Measurements from ENCODE around the gene CCHCR1.

The CCHCR1 gene

DNA sequence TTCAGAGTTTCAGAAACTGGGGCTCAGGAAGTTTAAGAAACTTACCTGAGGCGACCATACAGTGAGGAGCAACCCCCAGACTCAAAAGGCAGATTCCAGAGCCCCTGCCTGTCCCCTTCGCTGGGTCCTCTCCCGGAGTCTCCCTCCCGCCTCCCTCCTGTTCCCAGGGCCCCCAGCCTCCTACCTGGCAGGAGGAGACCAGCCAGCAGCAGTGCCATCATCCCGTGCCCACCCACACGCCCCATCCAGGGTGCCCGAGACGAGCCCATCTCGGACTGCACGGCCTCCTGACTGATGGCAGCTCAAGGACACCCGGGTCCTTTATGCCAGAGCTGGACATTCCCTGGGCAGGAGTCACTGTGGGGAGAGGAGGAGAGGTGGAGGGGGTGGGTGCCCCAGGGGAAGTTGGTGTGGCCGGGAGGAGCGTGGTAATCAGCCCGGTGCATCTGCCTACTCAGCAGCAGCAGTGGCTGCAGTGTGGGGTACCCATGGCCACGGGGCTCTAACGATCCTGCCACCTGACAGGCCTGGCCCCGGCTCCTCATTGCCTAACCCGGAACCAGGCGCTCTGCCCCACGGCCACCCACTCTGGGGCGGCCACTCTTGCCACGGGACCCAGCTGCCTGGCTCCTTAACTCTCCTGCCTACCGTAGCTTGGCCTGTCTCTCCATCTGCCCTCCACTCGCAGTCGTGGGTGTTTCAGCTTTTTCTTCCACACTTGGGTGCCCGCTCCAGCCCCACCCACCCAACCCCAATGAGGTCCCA lies 37.3 kb downstream of the CCHCR1 start, which contains the start of gene CDSN:
CDSN (minus strand) TSS at position 296 of the 765 bp plus-strand sequence; CDS start at position 269, 27 bp downstream.
- H3K36me3 Mint-ChIP-seq (ENCODE audit: low read depth) = no peaks in the 10 kb centered on the region
- H3K9me3 Mint-ChIP-seq = no peaks in the 10 kb centered on the region
- DNase-seq = no peak
- no peak within 1 kb of the TSS for H3K27ac Mint-ChIP-seq
- no peaks in the 10 kb centered on the region for H3K4me1 Mint-ChIP-seq (ENCODE audit: low read depth)
- H3K4me3 Mint-ChIP-seq = no peak within 1 kb of the TSS
- peaks cover 3% of the 10 kb centered on the region for H3K27me3 Mint-ChIP-seq

DNA sequence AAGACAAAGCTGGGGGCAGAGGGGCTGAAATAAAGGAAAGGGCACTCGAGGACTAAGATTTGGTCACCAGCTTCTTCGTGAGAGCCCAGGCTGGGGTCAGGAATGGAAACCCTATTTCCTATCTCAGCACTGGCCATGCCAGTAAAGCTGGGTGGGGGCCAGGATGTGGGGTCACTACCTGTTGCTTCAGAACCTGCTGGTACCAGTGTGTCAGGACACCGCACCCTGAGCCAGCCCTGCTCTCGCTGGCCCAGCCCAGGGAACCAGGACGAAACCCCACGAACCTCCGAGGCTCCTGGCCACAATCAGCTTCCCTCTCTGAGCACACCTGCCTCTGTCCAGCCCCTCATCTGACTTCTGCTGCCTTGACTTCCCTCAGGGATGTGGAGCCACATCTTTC lies 39.4 kb downstream of the CCHCR1 start:
- Mint-ChIP-seq H3K36me3 (ENCODE audit: low read depth) (no peaks in the 10 kb centered on the region), H3K9me3 (no peaks in the 10 kb centered on the region), H3K4me3 (no peak overlapping the region), H3K27ac (no peak overlapping the region), H3K27me3 (peaks cover 3% of the 10 kb centered on the region), H3K4me1 (ENCODE audit: low read depth) (peaks cover 2% of the 10 kb centered on the region)
- no peak for DNase-seq

DNA sequence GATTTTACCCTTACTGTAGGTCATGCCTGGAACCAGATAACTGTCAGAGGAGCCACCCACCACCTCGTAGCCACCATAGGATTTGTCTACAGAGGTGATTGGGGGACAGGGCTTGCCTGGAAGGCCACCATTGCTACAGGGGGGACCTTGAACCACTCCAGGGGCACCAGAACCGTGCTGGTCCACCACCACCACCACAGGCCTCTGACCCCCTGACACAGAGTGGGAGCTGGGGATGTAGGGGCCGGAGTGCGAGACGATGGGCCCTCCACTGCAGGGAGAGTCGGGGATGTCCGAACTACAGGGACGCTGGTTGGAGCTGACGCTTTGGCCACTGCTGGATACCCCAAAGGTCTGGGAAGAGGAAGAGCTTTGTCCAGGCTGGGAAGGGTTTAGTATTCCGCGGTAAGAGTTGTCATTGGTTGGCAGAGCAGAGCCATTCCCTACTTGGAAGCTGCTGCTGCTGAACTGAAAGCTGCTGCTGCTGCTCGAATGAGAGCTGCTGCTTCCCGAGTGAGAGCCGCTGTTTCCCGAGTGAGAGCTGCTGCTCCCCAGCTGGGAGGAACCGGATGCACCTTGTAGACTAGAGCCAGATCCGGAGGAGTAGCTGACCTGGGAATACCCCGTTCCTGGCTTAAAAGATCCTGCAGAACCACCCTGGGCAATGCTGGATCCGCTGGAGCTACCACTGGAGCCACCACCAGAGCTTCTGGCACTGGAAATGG lies 40.8 kb downstream of the CCHCR1 start:
- Mint-ChIP-seq H3K36me3 (ENCODE audit: low read depth) (no peaks in the 10 kb centered on the region), H3K4me1 (ENCODE audit: low read depth) (peaks cover 2% of the 10 kb centered on the region), H3K9me3 (no peaks in the 10 kb centered on the region), H3K4me3 (no peak overlapping the region), H3K27me3 (peaks cover 3% of the 10 kb centered on the region), H3K27ac (no peak overlapping the region)
- DNase-seq = no peak

DNA sequence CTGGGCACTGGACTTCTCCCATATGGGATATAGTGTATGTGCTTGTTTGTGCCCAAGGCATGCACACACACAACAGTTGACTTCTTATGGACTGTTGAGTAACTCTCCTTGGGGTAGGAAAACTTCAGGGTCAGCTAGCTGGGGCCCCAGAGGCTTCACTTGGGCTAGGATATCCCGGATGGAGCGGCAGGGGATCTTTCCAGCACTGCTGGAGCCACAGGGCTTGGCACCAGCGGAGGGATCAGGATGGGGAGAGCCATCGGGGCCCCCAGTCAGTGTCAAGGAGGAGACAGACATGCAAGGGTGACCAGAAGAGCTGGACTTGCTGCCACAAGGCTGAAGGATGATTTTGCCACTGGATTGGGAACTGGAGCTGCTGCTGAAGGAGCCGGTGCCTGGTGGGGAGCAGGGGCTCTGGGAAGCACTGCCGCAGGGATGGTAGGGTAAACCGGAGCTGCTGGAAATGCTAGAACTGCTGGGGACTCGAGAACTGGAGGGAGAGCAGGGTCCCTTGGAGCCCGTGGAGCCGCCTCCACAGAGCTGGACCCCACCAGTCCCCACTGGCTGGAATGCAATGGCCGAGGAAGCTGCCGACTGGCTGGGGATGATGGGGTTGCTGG lies 41.6 kb downstream of the CCHCR1 start:
- H3K9me3 Mint-ChIP-seq = no peaks in the 10 kb centered on the region
- peaks cover 3% of the 10 kb centered on the region for H3K27me3 Mint-ChIP-seq
- no peak for DNase-seq
- peaks cover 2% of the 10 kb centered on the region for H3K4me1 Mint-ChIP-seq (ENCODE audit: low read depth)
- H3K27ac Mint-ChIP-seq = no peak overlapping the region
- no peaks in the 10 kb centered on the region for H3K36me3 Mint-ChIP-seq (ENCODE audit: low read depth)
- H3K4me3 Mint-ChIP-seq = no peak overlapping the region

GRCh38 chr6:31114970-31115849 lies 42.4 kb downstream of the CCHCR1 start:
- Mint-ChIP-seq H3K9me3 (no peaks in the 10 kb centered on the region), H3K36me3 (ENCODE audit: low read depth) (no peaks in the 10 kb centered on the region), H3K27ac (no peak overlapping the region), H3K27me3 (peaks cover 3% of the 10 kb centered on the region), H3K4me1 (ENCODE audit: low read depth) (peaks cover 2% of the 10 kb centered on the region), H3K4me3 (no peak overlapping the region)
- no peak for DNase-seq

GRCh38 chr6:31114541-31114878 lies 43.1 kb downstream of the CCHCR1 start, which contains the start of gene PSORS1C1:
Gene PSORS1C1 (plus strand): TSS chr6:31114800. CDS start chr6:31129633, 14,833 bp downstream.
- Mint-ChIP-seq H3K9me3 (no peaks in the 10 kb centered on the region), H3K4me1 (ENCODE audit: low read depth) (peaks cover 2% of the 10 kb centered on the region), H3K27ac (no peak within 1 kb of the TSS), H3K4me3 (no peak within 1 kb of the TSS), H3K36me3 (ENCODE audit: low read depth) (no peaks in the 10 kb centered on the region), H3K27me3 (peaks cover 8% of the 10 kb centered on the region)
- DNase-seq = no peak

DNA sequence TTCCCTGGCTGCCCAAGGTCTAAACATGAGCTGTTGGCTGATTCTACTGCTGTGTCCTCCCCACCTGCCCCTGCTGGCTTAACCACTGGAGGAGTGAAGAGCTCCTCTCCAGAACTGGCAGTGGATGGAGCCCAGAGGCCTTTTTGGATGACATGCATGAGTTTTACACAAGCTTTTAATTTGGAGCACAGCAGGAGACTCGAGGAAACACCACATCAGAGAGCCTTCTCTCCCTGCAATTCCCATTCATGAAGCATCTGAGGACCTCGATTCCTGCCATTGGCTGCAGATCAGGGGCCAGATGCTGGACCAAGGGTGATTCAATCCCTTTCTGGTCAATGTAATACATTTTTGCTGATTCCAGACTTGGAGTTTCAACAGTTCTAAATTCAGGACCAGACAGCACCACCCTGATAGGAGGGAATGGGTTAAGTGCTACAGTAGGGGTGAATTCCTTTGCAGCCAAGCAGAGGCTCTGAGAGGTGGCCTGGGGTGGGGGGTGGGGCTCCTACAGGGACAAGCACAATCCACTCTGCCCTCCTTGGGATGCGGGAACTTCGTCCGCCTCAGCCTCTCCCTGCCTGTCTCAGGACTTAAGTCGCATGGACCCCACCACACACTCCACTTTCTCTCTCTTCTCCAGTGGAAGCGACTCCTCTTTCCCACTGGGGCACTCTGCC lies 43.6 kb downstream of the CCHCR1 start:
- Mint-ChIP-seq H3K4me1 (ENCODE audit: low read depth) (peaks cover 2% of the 10 kb centered on the region), H3K27ac (no peak overlapping the region), H3K27me3 (peaks cover 10% of the 10 kb centered on the region), H3K36me3 (ENCODE audit: low read depth) (no peaks in the 10 kb centered on the region), H3K9me3 (no peaks in the 10 kb centered on the region), H3K4me3 (no peak overlapping the region)
- no peak for DNase-seq

DNA sequence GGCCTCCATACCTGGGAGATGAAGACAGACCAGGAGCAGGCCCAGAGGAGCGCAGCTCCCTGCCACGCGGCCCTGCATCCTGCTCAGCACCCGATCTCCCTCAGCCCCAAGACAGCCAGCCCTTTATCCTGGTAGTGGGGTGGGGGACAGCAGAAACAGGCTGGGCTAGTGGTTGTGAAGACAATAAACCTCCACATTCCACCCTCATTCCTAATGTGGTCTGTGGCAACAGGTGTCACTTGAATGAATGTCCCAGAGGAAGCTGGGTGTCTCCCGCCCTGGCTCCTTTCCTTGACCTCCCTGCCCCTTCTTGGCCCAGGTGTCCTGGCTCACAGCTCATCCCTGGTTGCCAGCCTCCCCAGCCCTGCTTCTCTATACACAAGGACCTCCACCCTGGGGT lies 45.1 kb downstream of the CCHCR1 start, which contains the start of gene C6orf15:
C6orf15 (minus strand) TSS at position 98 of the 400 bp plus-strand sequence; CDS start at position 78, 20 bp downstream.
- peaks cover 2% of the 10 kb centered on the region for H3K4me1 Mint-ChIP-seq (ENCODE audit: low read depth)
- H3K9me3 Mint-ChIP-seq = no peaks in the 10 kb centered on the region
- no peak within 1 kb of the TSS for H3K4me3 Mint-ChIP-seq
- H3K27me3 Mint-ChIP-seq = peaks cover 7% of the 10 kb centered on the region
- no peak for DNase-seq
- no peak within 1 kb of the TSS for H3K27ac Mint-ChIP-seq
- H3K36me3 Mint-ChIP-seq (ENCODE audit: low read depth) = no peaks in the 10 kb centered on the region

DNA sequence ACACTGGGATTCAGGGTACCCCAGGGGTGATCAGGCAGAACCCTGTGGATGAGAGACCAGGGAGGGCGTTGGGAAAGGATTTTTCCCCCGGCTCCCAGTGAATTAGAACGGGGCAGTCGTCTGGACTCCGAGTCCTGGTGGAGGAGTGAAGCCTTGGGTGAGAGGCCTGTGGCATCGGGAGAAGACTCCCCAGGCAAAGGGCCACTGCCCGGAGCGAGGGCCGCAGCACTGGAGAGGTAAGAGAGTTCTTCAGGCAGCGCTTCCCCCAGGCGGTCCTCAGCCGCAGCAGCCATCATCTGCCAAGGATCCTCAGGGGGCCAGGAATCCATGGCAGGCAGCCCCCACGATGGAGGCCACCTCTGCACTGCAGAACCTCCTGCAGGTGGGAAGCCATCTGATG lies 45.9 kb downstream of the CCHCR1 start:
- no peaks in the 10 kb centered on the region for H3K9me3 Mint-ChIP-seq
- H3K27ac Mint-ChIP-seq = no peak overlapping the region
- peaks cover 4% of the 10 kb centered on the region for H3K4me1 Mint-ChIP-seq (ENCODE audit: low read depth)
- no peak overlapping the region for H3K4me3 Mint-ChIP-seq
- DNase-seq = no peak
- H3K27me3 Mint-ChIP-seq = peaks cover 7% of the 10 kb centered on the region
- H3K36me3 Mint-ChIP-seq (ENCODE audit: low read depth) = no peaks in the 10 kb centered on the region

DNA sequence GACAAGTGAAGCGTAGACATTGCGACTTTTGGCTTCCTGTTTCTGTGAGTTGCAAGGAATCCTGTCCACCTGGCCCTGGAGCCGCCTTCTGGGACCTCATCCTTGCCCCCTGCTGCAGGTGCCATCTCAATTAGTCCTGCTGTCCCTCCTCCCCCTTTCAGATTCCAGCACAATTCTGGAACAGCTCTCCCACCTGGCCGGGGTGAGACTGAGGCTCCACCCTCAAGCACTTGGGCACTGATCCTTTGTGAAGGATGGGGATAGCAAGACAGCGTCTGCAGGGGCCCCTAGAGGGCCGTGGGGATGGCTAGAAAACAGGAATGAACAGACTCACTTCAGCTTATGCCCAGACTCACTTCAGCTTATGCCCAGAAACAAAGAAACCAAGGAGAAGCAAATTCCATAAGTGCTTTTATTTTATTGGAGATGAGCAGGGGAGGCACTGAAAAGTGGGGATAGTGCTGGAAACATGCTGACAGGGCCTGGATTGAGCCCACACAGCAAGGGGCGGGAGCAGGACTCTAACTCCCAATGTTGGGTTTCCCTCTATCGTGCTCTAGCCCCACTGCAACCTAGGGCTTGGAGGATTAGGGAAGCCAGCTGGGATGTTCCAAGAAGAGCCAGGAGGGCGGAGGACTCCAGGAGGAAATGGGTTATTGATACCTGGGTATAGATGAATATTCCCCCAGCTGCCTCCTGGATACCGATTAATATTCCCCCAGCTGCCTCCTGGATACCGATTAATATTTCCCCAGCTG lies 46.6 kb downstream of the CCHCR1 start:
- no peak overlapping the region for H3K4me3 Mint-ChIP-seq

GRCh38 chr6:31107052-31107451 lies 50.5 kb downstream of the CCHCR1 start:
- Mint-ChIP-seq H3K9me3 (no peaks in the 10 kb centered on the region), H3K27ac (no peak overlapping the region), H3K4me1 (ENCODE audit: low read depth) (peaks cover 6% of the 10 kb centered on the region), H3K36me3 (ENCODE audit: low read depth) (no peaks in the 10 kb centered on the region), H3K4me3 (no peak overlapping the region), H3K27me3 (peaks cover 7% of the 10 kb centered on the region)
- no peak for DNase-seq

More for the DNA sequence above, 46.6 kb downstream of the CCHCR1 start:
- Mint-ChIP-seq H3K27ac (no peak overlapping the region), H3K27me3 (peaks cover 7% of the 10 kb centered on the region), H3K36me3 (ENCODE audit: low read depth) (no peaks in the 10 kb centered on the region), H3K9me3 (no peaks in the 10 kb centered on the region), H3K4me1 (ENCODE audit: low read depth) (peaks cover 4% of the 10 kb centered on the region)
- no peak for DNase-seq

DNA sequence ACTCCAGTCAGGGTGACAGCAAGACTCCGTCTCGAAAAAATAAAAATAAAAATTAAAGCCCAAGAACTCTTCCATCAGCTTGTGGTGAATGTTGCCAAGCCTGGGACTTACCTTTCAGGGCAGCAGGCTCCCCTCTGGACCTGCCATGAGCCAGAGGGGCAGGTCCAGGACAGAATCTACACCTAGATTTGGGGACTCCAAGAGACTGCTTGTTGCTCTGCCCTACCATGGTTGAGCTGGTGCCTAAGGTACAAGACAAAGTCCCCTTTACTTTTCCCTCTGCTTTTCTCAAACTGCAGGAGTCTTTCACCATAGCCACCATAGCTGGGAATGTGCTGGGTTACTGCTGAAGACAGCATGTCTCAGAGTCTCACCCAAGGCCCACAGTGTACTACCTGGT lies 54.5 kb downstream of the CCHCR1 start:
- no peaks in the 10 kb centered on the region for H3K27me3 Mint-ChIP-seq
- H3K4me1 Mint-ChIP-seq (ENCODE audit: low read depth) = peaks cover 7% of the 10 kb centered on the region
- H3K9me3 Mint-ChIP-seq = no peaks in the 10 kb centered on the region
- no peak overlapping the region for H3K4me3 Mint-ChIP-seq
- H3K36me3 Mint-ChIP-seq (ENCODE audit: low read depth) = no peaks in the 10 kb centered on the region
- no peak for DNase-seq
- H3K27ac Mint-ChIP-seq = no peak overlapping the region

GRCh38 chr6:31098449-31098938 lies 59.1 kb downstream of the CCHCR1 start:
- H3K4me3 Mint-ChIP-seq = no peak overlapping the region
- H3K4me1 Mint-ChIP-seq (ENCODE audit: low read depth) = peaks cover 40% of the 10 kb centered on the region
- H3K36me3 Mint-ChIP-seq (ENCODE audit: low read depth) = no peaks in the 10 kb centered on the region
- H3K9me3 Mint-ChIP-seq = no peaks in the 10 kb centered on the region
- no peak for DNase-seq
- no peak overlapping the region for H3K27ac Mint-ChIP-seq
- H3K27me3 Mint-ChIP-seq = no peaks in the 10 kb centered on the region

Data from activated T-cell treated with anti-CD3 and anti-CD28 coated beads, Interleukin-2, amount 50 U/mL, for 24 hours (primary cell).